Activated T-helper 17 cell treated with anti-CD3 and anti-CD28 coated beads, Interleukin-2, amount 50 U/mL, for 72 hours (primary cell): ENCODE measurements around the gene SLC16A9. TPM values are rescaled to one million over a fixed set of nuclear protein-coding genes. Genes with fewer than 3 reads are reported as not detected.

Source experiments
- ATAC-seq: fragments of 150-1000 bp; cut with Tn5 transposase; replicated peaks from 2 replicates; pipeline ENCODE4 v1.10.0; 2021; ENCODE audit warnings: mild to moderate bottlenecking, moderate library complexity
- H3K27ac Mint-ChIP-seq: one replicate; pipeline ENCODE4 v1.8.0; 2022; ENCODE audit warnings: mixed read lengths
- H3K27me3 Mint-ChIP-seq: one replicate; pipeline ENCODE4 v1.8.0; 2022; ENCODE audit warnings: mixed read lengths
- H3K36me3 Mint-ChIP-seq: one replicate; pipeline ENCODE4 v1.8.0; 2022; ENCODE audit warnings: low read depth, mild to moderate bottlenecking, mixed read lengths
- H3K4me1 Mint-ChIP-seq: one replicate; pipeline ENCODE4 v1.8.0; 2022; ENCODE audit warnings: mixed read lengths
- H3K4me3 Mint-ChIP-seq: one replicate; pipeline ENCODE4 v1.8.0; 2022; ENCODE audit warnings: mild to moderate bottlenecking, mixed read lengths
- H3K9me3 Mint-ChIP-seq: one replicate; pipeline ENCODE4 v1.8.0; 2022; ENCODE audit warnings: mixed read lengths
- total RNA-seq, 2 donors: library from RNA; stranded (reverse); gene quantifications; one replicate each; pipeline ENCODE4 v1.2.3, GENCODE V29; 2022

Gene SLC16A9
- total RNA-seq, 2 donors from 2014 or later: 0.42 to 2.2 TPM

- no peak overlapping the region for H3K27ac Mint-ChIP-seq
- no peaks in the 10 kb centered on the region for H3K9me3 Mint-ChIP-seq
- H3K4me3 Mint-ChIP-seq: no peak overlapping the region
- peak; percentile 28 for ATAC-seq
- peaks cover 3% of the 10 kb centered on the region for H3K27me3 Mint-ChIP-seq
- no peaks in the 10 kb centered on the region for H3K36me3 Mint-ChIP-seq
- peaks cover 4% of the 10 kb centered on the region for H3K4me1 Mint-ChIP-seq
Measured at GRCh38 chr10:59622320-59623132, 87.1 kb downstream of the SLC16A9 start.

DNA sequence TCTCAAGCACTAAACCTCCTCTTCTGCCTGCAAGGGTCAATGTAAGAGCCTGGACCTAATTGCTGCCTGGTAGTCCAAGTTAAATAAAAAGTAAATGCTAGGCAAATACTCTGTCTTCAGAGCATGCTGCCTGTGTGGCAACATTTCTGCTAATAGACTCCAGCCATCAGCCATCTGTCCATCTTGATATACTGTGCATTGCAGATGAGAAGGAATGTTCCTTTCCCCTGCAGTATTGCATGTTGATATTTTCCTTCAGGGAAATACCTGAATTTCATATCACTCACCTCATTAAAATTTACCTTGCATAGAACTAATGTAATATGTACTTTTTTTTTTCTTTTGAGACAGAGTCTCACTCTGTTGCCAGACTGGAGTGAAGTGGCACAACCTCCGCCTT lies 87.9 kb downstream of the SLC16A9 start:
- Mint-ChIP-seq H3K36me3 (no peaks in the 10 kb centered on the region), H3K4me3 (no peak overlapping the region), H3K4me1 (peaks cover 4% of the 10 kb centered on the region), H3K27me3 (peaks cover 3% of the 10 kb centered on the region), H3K9me3 (no peaks in the 10 kb centered on the region), H3K27ac (no peak overlapping the region)
- no peak for ATAC-seq

GRCh38 chr10:59618666-59619065 lies 91.0 kb downstream of the SLC16A9 start:
- H3K27ac Mint-ChIP-seq: no peak overlapping the region
- H3K27me3 Mint-ChIP-seq: peaks cover 3% of the 10 kb centered on the region
- no peaks in the 10 kb centered on the region for H3K9me3 Mint-ChIP-seq
- no peak overlapping the region for H3K4me3 Mint-ChIP-seq
- ATAC-seq: no peak
- no peaks in the 10 kb centered on the region for H3K4me1 Mint-ChIP-seq
- H3K36me3 Mint-ChIP-seq: no peaks in the 10 kb centered on the region

DNA sequence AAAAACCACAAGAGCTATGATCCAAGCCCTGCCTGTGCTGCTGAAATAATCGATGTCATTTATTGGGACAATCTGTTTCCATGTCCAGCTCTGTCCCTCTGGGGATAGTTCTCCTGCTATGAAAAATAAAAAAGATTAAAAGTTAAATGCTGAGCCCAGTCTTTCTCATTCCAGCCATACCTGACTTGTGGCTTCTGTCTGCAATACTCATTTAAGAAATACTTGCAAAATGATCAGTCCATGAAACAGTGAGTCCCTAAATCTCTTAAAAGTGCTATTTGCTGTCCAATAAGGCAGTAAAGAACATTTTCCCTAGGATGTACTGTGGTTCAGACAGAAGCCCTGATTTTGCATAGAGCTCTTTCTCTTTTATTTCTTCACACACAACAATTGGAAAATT lies 91.7 kb downstream of the SLC16A9 start:
- no peak for ATAC-seq
- H3K4me3 Mint-ChIP-seq: no peak overlapping the region
- peaks cover 3% of the 10 kb centered on the region for H3K27me3 Mint-ChIP-seq
- no peak overlapping the region for H3K27ac Mint-ChIP-seq
- H3K4me1 Mint-ChIP-seq: no peaks in the 10 kb centered on the region
- no peaks in the 10 kb centered on the region for H3K36me3 Mint-ChIP-seq
- H3K9me3 Mint-ChIP-seq: no peaks in the 10 kb centered on the region

GRCh38 chr10:59611048-59611447 lies 98.6 kb downstream of the SLC16A9 start:
- H3K27ac Mint-ChIP-seq: no peak overlapping the region
- H3K27me3 Mint-ChIP-seq: peaks cover 7% of the 10 kb centered on the region
- no peak for ATAC-seq
- no peaks in the 10 kb centered on the region for H3K4me1 Mint-ChIP-seq
- no peaks in the 10 kb centered on the region for H3K9me3 Mint-ChIP-seq
- H3K4me3 Mint-ChIP-seq: no peak overlapping the region
- no peaks in the 10 kb centered on the region for H3K36me3 Mint-ChIP-seq

DNA sequence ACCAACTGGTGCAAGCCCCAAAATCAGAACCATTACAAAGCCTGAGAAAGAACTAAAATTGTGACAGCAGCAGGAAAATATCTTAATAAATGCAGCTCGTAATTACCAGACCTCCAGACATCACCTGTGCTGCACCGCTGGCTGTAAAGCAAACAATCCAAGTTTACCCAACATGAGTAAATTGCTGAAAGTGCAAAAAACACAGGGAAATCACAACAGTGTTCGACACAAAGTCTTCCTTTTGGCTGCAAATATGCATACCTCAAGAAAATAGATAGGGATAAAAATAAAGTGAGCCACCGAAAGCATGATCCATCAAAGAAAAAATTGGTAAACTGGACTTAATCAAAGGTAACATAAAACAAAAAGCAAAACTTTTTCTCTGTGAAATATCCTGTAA lies 101.7 kb downstream of the SLC16A9 start:
- Mint-ChIP-seq H3K36me3 (no peaks in the 10 kb centered on the region), H3K4me3 (no peak overlapping the region), H3K27ac (no peak overlapping the region), H3K27me3 (peaks cover 7% of the 10 kb centered on the region), H3K4me1 (no peaks in the 10 kb centered on the region), H3K9me3 (no peaks in the 10 kb centered on the region)
- ATAC-seq: no peak

GRCh38 chr10:59606551-59606961 lies 103.1 kb downstream of the SLC16A9 start:
- Mint-ChIP-seq H3K36me3 (no peaks in the 10 kb centered on the region), H3K27me3 (peaks cover 3% of the 10 kb centered on the region), H3K9me3 (no peaks in the 10 kb centered on the region), H3K4me1 (no peaks in the 10 kb centered on the region), H3K4me3 (no peak overlapping the region), H3K27ac (no peak overlapping the region)
- no peak for ATAC-seq

- Mint-ChIP-seq H3K36me3 (no peaks in the 10 kb centered on the region), H3K27ac (no peak overlapping the region), H3K27me3 (peaks cover 3% of the 10 kb centered on the region), H3K4me3 (no peak overlapping the region), H3K4me1 (no peaks in the 10 kb centered on the region), H3K9me3 (no peaks in the 10 kb centered on the region)
- ATAC-seq: no peak
Measured at GRCh38 chr10:59601985-59602384, 107.7 kb downstream of the SLC16A9 start.

Other genes starting within 250 kb of the SLC16A9 start
- under 1 TPM in 1 of 2 donors, not detected in 1; 0.74 TPM for gene MRLN, start 43.6 kb upstream of the SLC16A9 start, total RNA-seq
- 10 to 100 TPM; 34.4 to 49.1 TPM for gene CCDC6, start 196.7 kb upstream of the SLC16A9 start, total RNA-seq